ENCODE data around the gene BCL11A. TPM values are rescaled to one million over a fixed set of nuclear protein-coding genes. Genes with fewer than 3 reads are reported as not detected.

BCL11A gene
- under 1 TPM; 0.40 to 0.64 TPM for total RNA-seq

DNA sequence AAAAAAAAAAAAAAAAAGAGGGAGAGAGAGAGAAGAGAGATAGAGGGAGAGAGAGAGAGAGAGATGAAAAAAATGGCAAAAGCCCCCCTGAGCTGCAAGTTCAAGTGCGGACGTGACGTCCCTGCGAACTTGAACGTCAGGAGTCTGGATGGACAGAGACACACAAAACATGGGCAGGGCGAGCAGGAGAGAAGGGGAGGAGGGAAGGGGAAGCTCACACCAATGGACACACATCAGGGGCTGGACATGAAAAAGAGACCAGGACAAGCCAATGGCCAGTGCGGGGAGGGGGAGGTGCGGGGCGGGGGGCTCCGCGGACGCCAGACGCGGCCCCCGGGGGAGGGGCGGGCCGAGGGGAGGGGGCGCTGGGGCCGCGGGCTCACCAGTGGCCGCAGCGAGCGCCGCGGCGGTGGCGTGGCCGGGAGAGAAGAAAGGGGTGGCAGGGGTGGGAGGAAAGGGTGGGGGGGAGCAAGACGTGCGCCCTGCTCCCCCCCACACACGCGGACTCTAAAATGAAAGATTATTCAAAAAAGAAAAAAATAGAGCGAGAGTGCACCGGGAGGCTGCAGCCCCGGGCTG lies at the start of gene BCL11A:
BCL11A (minus strand) TSS at position 160 of the 579 bp plus-strand sequence. CDS start 384 bp downstream, outside the sequence.
- POLR2A ChIA-PET: no interaction called here
- Mint-ChIP-seq H3K27me3 (peaks cover 78% of the 10 kb centered on the region), H3K4me1 (peaks cover 31% of the 10 kb centered on the region), H3K9me3 (no peaks in the 10 kb centered on the region), H3K4me3 (peak within 1 kb of the TSS; percentile 90), H3K27ac (no peak within 1 kb of the TSS), H3K36me3 (no peaks in the 10 kb centered on the region)
- DNase-seq (no peak), ATAC-seq (ENCODE audit: low read depth) (no peak)

DNA sequence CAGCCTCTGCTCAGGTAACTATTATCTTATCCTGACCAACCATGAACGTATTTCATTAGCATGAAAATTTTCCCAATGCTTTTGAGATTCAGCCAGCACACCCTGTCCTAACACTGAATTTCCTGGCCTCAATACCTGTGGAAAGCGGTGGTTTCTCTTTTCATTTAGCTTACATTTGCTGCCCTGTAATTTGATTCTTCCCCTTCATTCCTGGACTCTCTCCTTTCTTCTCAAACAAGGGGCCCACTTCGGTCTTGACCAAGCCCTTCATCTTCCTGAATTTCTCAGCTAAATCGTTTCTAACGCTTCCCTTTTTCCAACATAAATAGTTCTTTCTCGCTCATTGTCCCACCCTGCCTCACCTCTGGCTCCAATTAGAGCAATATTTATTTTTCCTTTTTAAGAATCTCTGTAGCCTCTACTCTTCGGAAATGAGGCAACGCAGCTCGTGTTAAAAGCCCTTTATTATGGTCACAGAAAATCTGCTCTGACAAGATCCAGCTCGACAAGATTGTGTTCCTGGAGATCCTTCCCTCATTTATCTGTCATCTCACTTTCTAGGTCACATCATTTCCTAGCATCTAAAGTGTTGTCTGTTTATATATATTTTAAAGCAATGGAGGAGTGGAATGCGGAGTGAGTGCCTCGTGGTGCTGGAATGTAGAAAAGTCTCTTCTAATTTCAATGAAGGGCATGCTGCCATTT lies 49.5 kb upstream of the BCL11A start:
- H3K4me3 Mint-ChIP-seq: no peak overlapping the region
- H3K36me3 Mint-ChIP-seq: no peaks in the 10 kb centered on the region
- DNase-seq (no peak), ATAC-seq (ENCODE audit: low read depth) (no peak)
- no peak overlapping the region for H3K27ac Mint-ChIP-seq
- peaks cover 2% of the 10 kb centered on the region for H3K27me3 Mint-ChIP-seq
- POLR2A ChIA-PET: no interaction called here
- H3K4me1 Mint-ChIP-seq: no peaks in the 10 kb centered on the region
- peaks cover 2% of the 10 kb centered on the region for H3K9me3 Mint-ChIP-seq

DNA sequence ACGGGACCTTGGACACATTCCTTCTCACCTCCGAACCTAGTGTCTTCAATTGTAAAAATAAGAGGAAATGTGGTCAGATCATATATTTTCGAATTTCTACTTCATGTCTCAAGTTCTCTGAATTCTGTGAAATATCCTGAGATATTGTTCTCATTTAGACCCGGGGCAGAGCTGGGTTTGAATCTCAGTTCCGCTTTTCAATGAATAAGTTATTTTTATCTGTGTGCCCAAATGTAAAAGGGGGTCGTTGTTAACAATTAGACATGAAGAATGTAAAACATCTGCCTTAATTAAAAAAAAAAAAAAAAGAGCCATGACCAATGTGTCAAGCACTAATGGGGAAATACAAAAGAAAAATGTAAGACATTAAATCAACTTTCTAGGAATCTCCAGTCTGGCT lies 48.9 kb upstream of the BCL11A start:
- peaks cover 2% of the 10 kb centered on the region for H3K9me3 Mint-ChIP-seq
- POLR2A ChIA-PET: no interaction called here
- peaks cover 2% of the 10 kb centered on the region for H3K27me3 Mint-ChIP-seq
- no peak for DNase-seq
- no peaks in the 10 kb centered on the region for H3K36me3 Mint-ChIP-seq
- H3K4me1 Mint-ChIP-seq: no peaks in the 10 kb centered on the region
- no peak for ATAC-seq (ENCODE audit: low read depth)
- no peak overlapping the region for H3K4me3 Mint-ChIP-seq
- H3K27ac Mint-ChIP-seq: no peak overlapping the region

DNA sequence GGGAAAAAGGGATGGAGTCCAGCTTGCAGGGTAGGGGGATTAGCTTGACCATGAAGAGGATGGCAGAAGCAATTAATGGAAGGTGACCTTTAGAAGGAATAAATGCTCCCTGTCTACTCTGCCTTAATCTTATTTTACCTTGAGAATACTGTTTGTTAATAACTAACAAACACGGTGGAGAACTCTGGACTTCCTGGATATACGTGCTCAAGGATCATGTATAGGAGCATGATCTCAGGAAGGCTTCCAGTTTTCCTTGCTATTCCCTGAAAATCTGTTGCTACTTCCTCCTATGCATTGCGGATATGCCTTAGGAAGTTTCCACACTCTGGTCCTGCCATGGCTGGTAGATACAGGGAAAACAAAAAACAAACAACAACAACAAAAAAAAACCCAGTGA lies 44.8 kb upstream of the BCL11A start:
- no peak for DNase-seq
- H3K9me3 Mint-ChIP-seq: peaks cover 2% of the 10 kb centered on the region
- POLR2A ChIA-PET: no interaction called here

DNA sequence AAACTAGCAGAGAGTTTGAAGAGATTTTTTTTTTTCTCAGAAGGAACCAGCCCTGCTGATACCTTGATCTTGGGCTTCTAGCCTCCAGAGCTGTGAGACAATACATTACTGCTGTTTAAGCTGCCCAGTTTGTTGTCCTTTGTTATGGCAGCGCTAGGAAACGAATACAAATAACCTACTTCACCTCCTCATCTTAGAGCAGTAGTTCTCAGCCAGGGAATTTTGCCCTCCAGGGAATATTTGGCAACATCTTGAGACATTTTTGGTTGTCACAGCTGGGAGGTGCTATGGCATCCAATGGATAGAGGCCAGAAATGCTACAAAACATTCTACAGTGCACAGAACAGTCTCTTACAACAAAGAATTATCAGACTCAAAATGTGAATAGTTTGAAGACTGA lies 43.9 kb upstream of the BCL11A start:
- DNase-seq: no peak
- Mint-ChIP-seq H3K36me3 (no peaks in the 10 kb centered on the region), H3K4me3 (no peak overlapping the region), H3K4me1 (no peaks in the 10 kb centered on the region), H3K9me3 (peaks cover 4% of the 10 kb centered on the region), H3K27ac (no peak overlapping the region), H3K27me3 (peaks cover 29% of the 10 kb centered on the region)
- POLR2A ChIA-PET: no interaction called here
- ATAC-seq (ENCODE audit: low read depth): no peak

More for the DNA sequence above, 44.8 kb upstream of the BCL11A start:
- no peak for ATAC-seq (ENCODE audit: low read depth)
- Mint-ChIP-seq H3K4me3 (no peak overlapping the region), H3K4me1 (no peaks in the 10 kb centered on the region), H3K27me3 (peaks cover 22% of the 10 kb centered on the region), H3K27ac (no peak overlapping the region), H3K36me3 (no peaks in the 10 kb centered on the region)

DNA sequence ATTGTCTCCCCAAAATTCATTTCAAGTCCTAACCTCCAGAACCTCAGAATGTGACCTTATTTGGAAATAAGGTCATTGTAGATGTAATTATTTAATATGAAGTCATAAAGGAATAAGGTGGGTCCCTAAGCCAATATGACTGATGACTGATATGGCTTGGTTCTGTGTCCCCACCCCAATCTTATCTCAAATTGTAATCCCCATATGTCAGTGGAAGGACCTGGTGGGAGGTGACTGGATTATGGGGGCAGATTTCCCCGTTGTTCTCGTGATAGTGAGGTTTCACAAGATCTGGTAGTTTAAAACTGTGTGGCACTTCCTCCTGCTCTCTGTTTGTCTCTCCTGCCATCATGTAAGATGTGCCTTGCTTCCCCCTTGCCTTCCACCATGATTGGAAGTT lies 43.0 kb upstream of the BCL11A start:
- Mint-ChIP-seq H3K27me3 (peaks cover 38% of the 10 kb centered on the region), H3K9me3 (peaks cover 2% of the 10 kb centered on the region), H3K4me1 (no peaks in the 10 kb centered on the region), H3K36me3 (no peaks in the 10 kb centered on the region), H3K27ac (no peak overlapping the region), H3K4me3 (no peak overlapping the region)
- POLR2A ChIA-PET: no interaction called here
- DNase-seq: no peak
- ATAC-seq (ENCODE audit: low read depth): no peak

DNA sequence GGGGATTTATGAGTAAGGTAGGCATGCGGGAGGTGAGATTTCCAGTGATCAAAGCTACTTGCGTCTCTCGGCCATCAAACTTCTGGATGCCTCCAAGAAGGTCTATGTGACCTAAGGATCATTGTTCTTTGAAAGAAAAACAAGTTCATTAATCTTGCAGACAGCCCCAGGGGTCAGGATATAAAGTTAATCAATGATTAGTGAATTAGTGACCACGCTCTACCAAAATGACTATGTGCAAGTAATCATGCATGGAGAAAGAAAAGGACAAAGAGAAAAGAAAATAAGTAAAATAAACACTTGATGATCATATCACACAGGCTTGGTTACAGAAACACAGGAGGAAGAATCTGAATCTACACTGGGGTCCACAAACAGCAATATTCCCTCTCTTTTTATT lies 42.5 kb upstream of the BCL11A start:
- POLR2A ChIA-PET: no interaction called here
- H3K36me3 Mint-ChIP-seq: no peaks in the 10 kb centered on the region
- peaks cover 38% of the 10 kb centered on the region for H3K27me3 Mint-ChIP-seq
- no peaks in the 10 kb centered on the region for H3K4me1 Mint-ChIP-seq
- peaks cover 2% of the 10 kb centered on the region for H3K9me3 Mint-ChIP-seq
- H3K4me3 Mint-ChIP-seq: no peak overlapping the region
- DNase-seq: no peak
- ATAC-seq (ENCODE audit: low read depth): no peak
- no peak overlapping the region for H3K27ac Mint-ChIP-seq

DNA sequence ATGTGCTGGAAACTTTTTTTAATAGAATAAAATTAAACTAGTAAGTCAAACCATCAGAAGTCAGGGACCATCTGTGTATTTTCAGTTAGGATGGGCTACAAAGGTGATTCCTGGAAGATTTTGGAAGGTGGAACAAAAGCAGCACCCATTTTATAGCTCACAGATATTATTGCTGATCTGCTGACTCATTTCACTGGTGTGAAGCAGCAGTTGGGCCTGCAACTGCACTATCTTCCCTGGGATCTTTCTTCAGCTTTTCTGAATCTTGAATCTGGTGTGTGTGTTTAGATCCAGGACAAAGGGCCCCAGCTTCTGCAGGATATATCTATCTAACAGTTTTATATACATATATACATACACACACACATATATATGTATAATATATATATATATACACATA lies 35.6 kb upstream of the BCL11A start:
- no peaks in the 10 kb centered on the region for H3K36me3 Mint-ChIP-seq
- POLR2A ChIA-PET: no interaction called here
- no peak overlapping the region for H3K4me3 Mint-ChIP-seq
- peaks cover 2% of the 10 kb centered on the region for H3K9me3 Mint-ChIP-seq
- ATAC-seq (ENCODE audit: low read depth): no peak
- no peaks in the 10 kb centered on the region for H3K4me1 Mint-ChIP-seq
- H3K27ac Mint-ChIP-seq: no peak overlapping the region
- DNase-seq: no peak
- H3K27me3 Mint-ChIP-seq: peaks cover 36% of the 10 kb centered on the region

DNA sequence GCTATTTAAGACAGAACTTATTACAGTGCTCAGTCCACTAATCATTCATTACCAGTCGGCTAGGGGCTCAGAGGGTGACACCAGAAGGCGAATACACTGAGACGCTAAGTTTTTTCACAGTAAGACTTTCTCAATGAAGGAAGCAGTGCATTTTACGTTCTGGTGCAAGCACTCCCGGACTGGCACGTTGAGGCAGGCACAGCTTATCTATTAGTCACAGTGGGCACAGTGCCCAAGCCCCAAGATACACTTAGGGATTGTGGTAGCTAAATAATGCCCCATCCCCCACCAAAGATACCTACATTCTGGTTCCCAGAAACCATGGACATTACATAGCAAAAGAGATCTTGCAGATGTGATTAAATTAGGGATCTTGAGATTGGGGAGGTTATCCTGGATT lies 32.6 kb upstream of the BCL11A start:
- H3K27me3 Mint-ChIP-seq: peaks cover 33% of the 10 kb centered on the region
- no peaks in the 10 kb centered on the region for H3K4me1 Mint-ChIP-seq
- no peak overlapping the region for H3K4me3 Mint-ChIP-seq
- ATAC-seq (ENCODE audit: low read depth): no peak
- no peak overlapping the region for H3K27ac Mint-ChIP-seq
- H3K36me3 Mint-ChIP-seq: no peaks in the 10 kb centered on the region
- POLR2A ChIA-PET: no interaction called here
- H3K9me3 Mint-ChIP-seq: no peaks in the 10 kb centered on the region
- no peak for DNase-seq

DNA sequence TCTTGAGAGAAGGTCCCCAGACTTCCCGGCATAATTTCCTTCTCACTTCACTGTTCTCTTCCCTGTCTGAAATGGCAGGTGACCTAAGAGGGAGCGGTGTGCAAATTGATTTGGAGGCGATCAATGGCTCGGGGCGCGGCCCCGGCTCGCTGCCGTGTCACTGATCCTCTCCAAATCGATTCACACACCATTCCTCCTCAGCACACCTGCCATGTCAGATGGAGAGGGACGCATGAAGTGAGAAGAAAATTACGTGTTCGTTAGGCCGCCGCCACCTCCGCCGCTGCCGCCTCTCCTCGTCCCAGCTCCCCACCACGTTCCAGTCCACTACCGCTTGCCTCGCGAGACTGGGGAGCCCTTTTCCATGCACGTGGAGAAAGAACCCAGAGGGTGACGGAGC lies 31.8 kb upstream of the BCL11A start:
- H3K9me3 Mint-ChIP-seq: no peaks in the 10 kb centered on the region
- ATAC-seq (ENCODE audit: low read depth) (no peak), DNase-seq (no peak)
- peaks cover 37% of the 10 kb centered on the region for H3K27me3 Mint-ChIP-seq
- no peak overlapping the region for H3K27ac Mint-ChIP-seq
- no peak overlapping the region for H3K4me3 Mint-ChIP-seq
- H3K4me1 Mint-ChIP-seq: no peaks in the 10 kb centered on the region
- no peaks in the 10 kb centered on the region for H3K36me3 Mint-ChIP-seq
- POLR2A ChIA-PET: no interaction called here

DNA sequence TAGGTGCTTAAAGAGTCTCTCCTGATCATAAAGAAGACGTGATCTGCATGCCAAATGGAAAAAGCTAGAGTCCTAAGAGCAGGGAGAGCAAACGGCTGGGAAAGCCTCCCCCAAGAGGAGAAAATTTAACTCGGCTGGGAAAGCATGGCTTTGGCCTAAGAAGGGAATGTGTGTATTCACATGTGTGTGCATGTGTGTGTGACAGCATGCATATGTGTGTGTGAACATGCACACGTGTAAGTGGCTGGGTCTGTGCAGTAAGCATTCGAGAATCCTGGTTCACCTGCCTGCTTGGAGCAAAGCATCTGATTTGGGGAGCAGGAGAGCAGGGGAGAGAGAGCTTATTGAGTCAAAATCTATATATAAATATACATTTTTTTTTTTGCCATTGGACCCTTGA lies 30.1 kb upstream of the BCL11A start:
- no peaks in the 10 kb centered on the region for H3K36me3 Mint-ChIP-seq
- POLR2A ChIA-PET: interaction anchor here (0.7 kb wide), 1 partner anchor 33 kb away, joined by 3 read pairs; no protein-coding TSS in a partner anchor
- H3K4me1 Mint-ChIP-seq: no peaks in the 10 kb centered on the region
- no peak overlapping the region for H3K27ac Mint-ChIP-seq
- DNase-seq: no peak
- no peak overlapping the region for H3K4me3 Mint-ChIP-seq
- ATAC-seq (ENCODE audit: low read depth): no peak
- H3K27me3 Mint-ChIP-seq: peaks cover 47% of the 10 kb centered on the region
- no peaks in the 10 kb centered on the region for H3K9me3 Mint-ChIP-seq

DNA sequence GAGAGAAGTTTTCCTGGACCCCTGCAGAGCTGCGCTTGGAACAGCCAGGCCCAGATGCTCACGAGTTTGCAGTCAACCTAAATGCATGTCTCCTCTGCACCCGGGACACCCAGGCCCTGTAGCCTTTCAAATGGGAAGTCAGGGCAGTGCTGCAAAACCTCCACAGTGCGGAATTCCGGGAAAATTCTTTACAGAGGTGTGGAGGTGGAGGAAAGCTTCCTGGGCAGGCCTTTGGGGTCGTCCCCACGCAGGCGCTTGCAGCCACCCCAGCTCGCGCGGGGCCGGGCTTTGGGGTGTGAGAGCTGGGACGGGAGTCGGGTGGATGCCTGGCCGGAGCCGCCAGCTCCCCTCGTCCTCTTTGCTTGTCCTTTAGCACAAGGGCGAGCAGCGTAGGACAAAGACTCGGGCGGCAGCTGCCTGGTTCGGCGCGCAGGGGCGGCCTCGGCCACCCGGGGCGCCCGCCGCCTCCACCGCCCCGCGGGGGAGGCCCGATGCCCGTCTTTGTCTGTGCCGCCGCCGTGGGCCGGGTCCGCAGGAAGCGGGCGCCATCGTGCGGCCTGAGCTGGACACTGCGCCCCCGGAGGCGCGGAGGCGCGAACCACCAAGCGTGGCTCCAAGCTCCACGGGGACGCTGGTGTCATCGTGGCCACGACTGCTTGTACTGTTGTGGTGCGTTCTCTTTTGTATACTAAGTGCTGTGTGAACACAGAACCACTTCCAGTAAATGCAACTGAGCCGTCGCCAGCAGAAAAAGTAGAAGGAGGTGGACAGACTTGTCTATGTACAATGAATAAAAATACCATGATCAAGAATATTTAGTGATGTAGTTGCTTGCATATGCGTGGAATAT lies 28.2 kb upstream of the BCL11A start:
- no peak overlapping the region for H3K4me3 Mint-ChIP-seq
- H3K36me3 Mint-ChIP-seq: no peaks in the 10 kb centered on the region
- ATAC-seq (ENCODE audit: low read depth) (peak; percentile 89), DNase-seq (peak; percentile 86)
- no peak overlapping the region for H3K27ac Mint-ChIP-seq
- H3K27me3 Mint-ChIP-seq: peaks cover 43% of the 10 kb centered on the region
- no peaks in the 10 kb centered on the region for H3K4me1 Mint-ChIP-seq
- no peaks in the 10 kb centered on the region for H3K9me3 Mint-ChIP-seq
- POLR2A ChIA-PET: no interaction called here

DNA sequence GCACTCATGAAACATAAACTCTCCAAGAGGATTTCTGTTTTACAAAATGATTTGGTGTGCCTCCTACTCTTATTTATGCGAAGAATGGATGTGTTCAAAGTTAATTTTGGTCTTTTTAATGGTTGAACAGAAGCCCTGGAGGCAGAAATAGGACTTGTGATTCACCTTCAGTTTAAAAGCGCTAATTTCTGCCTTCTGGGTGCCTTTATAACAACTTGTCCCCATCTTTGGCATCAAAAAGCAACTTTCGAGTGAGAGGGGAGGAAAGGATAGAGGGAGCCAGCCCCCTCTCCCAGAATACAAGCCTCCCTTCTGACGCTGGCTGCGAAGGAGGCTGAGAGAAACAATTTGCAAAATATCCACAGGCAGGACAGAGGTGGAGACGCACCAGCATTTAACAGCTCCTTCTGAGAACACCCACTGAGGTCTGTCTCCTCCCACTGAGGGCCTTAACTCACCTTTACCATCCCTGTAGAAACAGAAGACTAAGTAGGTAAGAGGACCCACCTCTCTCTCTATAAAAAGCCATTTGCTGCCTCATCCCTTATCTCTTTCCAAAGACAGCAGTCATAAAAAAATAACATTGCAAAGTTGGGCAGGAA lies 24.3 kb upstream of the BCL11A start:
- POLR2A ChIA-PET: no interaction called here
- DNase-seq (no peak), ATAC-seq (ENCODE audit: low read depth) (no peak)
- no peak overlapping the region for H3K4me3 Mint-ChIP-seq
- no peaks in the 10 kb centered on the region for H3K4me1 Mint-ChIP-seq
- no peak overlapping the region for H3K27ac Mint-ChIP-seq
- H3K9me3 Mint-ChIP-seq: no peaks in the 10 kb centered on the region
- H3K36me3 Mint-ChIP-seq: no peaks in the 10 kb centered on the region
- peaks cover 55% of the 10 kb centered on the region for H3K27me3 Mint-ChIP-seq
